HG02981 (cell line): ENCODE results near the gene ADI1.

Source experiments
- ATAC-seq: cut with Tn5 transposase; IDR thresholded peaks from one replicate; pipeline ENCODE4 v1.9.1; 2021; ENCODE audit warnings: mild to moderate bottlenecking, moderate library complexity; ENCODE audit not compliant: unreplicated experiment

ADI1 gene

GRCh38 chr2:3481736-3482362 lies 37.5 kb downstream of the ADI1 start:
- ATAC-seq: no peak

- ATAC-seq: no peak
These were observed 38.3 kb downstream of the ADI1 start for GRCh38 chr2:3481011-3481400.

- no peak for ATAC-seq
These were observed 38.9 kb downstream of the ADI1 start for GRCh38 chr2:3480352-3481010.

- ATAC-seq: no peak
These were observed 39.7 kb downstream of the ADI1 start for GRCh38 chr2:3479430-3480320.

GRCh38 chr2:3478846-3479385 lies 40.4 kb downstream of the ADI1 start:
- ATAC-seq: no peak

GRCh38 chr2:3476985-3477327 lies 42.4 kb downstream of the ADI1 start:
- no peak for ATAC-seq

GRCh38 chr2:3476321-3476984 lies 42.9 kb downstream of the ADI1 start:
- ATAC-seq: no peak

- no peak for ATAC-seq
These were observed 43.6 kb downstream of the ADI1 start for GRCh38 chr2:3475771-3476170.

- no peak for ATAC-seq
These were observed 46.4 kb downstream of the ADI1 start for GRCh38 chr2:3472966-3473365.

GRCh38 chr2:3472296-3472695 lies 47.0 kb downstream of the ADI1 start:
- no peak for ATAC-seq

GRCh38 chr2:3470856-3471737 lies 48.2 kb downstream of the ADI1 start:
- ATAC-seq: no peak

GRCh38 chr2:3470166-3470651 lies 49.1 kb downstream of the ADI1 start:
- no peak for ATAC-seq

- ATAC-seq: no peak
These were observed 49.8 kb downstream of the ADI1 start for GRCh38 chr2:3469486-3469885.

GRCh38 chr2:3468296-3468988 lies 50.9 kb downstream of the ADI1 start:
- no peak for ATAC-seq

GRCh38 chr2:3467654-3468053 lies 51.7 kb downstream of the ADI1 start:
- no peak for ATAC-seq

- ATAC-seq: no peak
These were observed 52.4 kb downstream of the ADI1 start for GRCh38 chr2:3466966-3467365.

- no peak for ATAC-seq
These were observed 52.9 kb downstream of the ADI1 start for GRCh38 chr2:3466482-3466863.

GRCh38 chr2:3465844-3466481 lies 53.4 kb downstream of the ADI1 start:
- ATAC-seq: no peak

- ATAC-seq: no peak
These were observed 54.0 kb downstream of the ADI1 start for GRCh38 chr2:3465328-3465727.
